ENCODE measurements around the gene ZNF521.

DNA sequence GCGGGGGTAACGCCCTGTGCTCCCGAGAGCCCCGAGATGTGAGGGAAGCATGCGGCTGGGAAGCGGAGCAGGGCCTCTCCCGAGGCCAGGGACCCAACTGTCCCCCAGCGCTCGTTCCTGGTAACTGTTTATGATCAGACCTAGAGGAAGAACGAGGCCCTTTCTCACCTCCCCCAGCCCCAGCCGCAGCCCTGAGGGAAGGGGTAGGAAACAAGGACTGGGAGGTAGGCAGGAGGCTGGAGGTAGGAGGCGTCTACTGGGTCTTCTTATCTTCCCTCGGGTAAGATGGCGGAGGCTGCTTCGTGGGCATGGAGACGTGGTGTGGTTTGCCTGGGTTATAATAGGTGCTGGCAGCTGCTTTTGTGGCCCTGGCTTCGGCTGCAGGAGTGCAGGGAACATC, 335.8 kb downstream of the ZNF521 start:
- TF ChIP-seq, protein P1, sequence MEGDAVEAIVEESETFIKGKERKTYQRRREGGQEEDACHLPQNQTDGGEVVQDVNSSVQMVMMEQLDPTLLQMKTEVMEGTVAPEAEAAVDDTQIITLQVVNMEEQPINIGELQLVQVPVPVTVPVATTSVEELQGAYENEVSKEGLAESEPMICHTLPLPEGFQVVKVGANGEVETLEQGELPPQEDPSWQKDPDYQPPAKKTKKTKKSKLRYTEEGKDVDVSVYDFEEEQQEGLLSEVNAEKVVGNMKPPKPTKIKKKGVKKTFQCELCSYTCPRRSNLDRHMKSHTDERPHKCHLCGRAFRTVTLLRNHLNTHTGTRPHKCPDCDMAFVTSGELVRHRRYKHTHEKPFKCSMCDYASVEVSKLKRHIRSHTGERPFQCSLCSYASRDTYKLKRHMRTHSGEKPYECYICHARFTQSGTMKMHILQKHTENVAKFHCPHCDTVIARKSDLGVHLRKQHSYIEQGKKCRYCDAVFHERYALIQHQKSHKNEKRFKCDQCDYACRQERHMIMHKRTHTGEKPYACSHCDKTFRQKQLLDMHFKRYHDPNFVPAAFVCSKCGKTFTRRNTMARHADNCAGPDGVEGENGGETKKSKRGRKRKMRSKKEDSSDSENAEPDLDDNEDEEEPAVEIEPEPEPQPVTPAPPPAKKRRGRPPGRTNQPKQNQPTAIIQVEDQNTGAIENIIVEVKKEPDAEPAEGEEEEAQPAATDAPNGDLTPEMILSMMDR (IDR thresholded peaks at IDR 0.05): no peak
- TF ChIP-seq POLR2A (IDR thresholded peaks at IDR 0.05): no peak

Data from thyroid gland (tissue), 4 donors.